ENCODE measurements around the gene CST3. TPM values are rescaled to one million over a fixed set of nuclear protein-coding genes. Genes with fewer than 3 reads are reported as not detected.

The CST3 gene
- total and polyA plus RNA-seq, 2 experiments from 2014 or later, result 478 to 784 TPM

- no peak for TF ChIP-seq EZH2phosphoT487 (IDR thresholded peaks at IDR 0.05; ENCODE audit: insufficient read depth, low read depth)
- TF ChIP-seq EZH2 (IDR thresholded peaks at IDR 0.05; ENCODE audit: insufficient read depth, poor library complexity, severe bottlenecking), result no peak
- no peak overlapping the region for H3K4me2 ChIP-seq (ENCODE audit: unreplicated experiment)
- in situ Hi-C loops (cut with MboI), result no loop called here
Measured at GRCh38 chr20:23584434-23585199, 53.1 kb downstream of the CST3 start.

More at GRCh38 chr20:23584434-23585199, 53.1 kb downstream of the CST3 start:
- H3K36me3 ChIP-seq (ENCODE audit: low read depth), result no peaks in the 10 kb centered on the region
- H3K9ac ChIP-seq, result no peak overlapping the region
- no peaks in the 10 kb centered on the region for H3K79me2 ChIP-seq (ENCODE audit: insufficient read depth)
- H3K27me3 ChIP-seq (replicated peaks; ENCODE audit: insufficient read depth), result no peaks in the 10 kb centered on the region
- H3K4me1 ChIP-seq (ENCODE audit: insufficient read depth), result no peaks in the 10 kb centered on the region
- no peaks in the 10 kb centered on the region for H3K9me2 ChIP-seq (ENCODE audit: insufficient read depth)
- no peak for DNase-seq
- WGBS, 2 experiments (ENCODE audit: low coverage in 1 of 2, low lambda C conversion rate in 2 of 2, missing lambda C conversion rate in 2 of 2), result 46 to 48% methylated on average over 5 of the region's 5 CpGs
- H3K27ac ChIP-seq, result no peak overlapping the region
- H4K20me1 ChIP-seq (ENCODE audit: insufficient read depth), result no peaks in the 10 kb centered on the region
- no peak overlapping the region for H3K4me3 ChIP-seq
- H3F3A ChIP-seq (ENCODE audit: insufficient read depth), result no peaks in the 10 kb centered on the region
- H2AFZ ChIP-seq, result no peak overlapping the region
- H3K9me3 ChIP-seq (ENCODE audit: low read depth), result no peaks in the 10 kb centered on the region

Other genes starting within 250 kb of the CST3 start
- 8.1 and 9.9 TPM in 2 replicates for gene NAPB, start 216.5 kb downstream of the CST3 start, total RNA-seq (2014; rRNA removed; shearing (Covaris generic))
- gene NAPB, start 216.5 kb downstream of the CST3 start, polyA plus RNA-seq (2016; fragmentation: Nextera tagmentation; extraction: Ambion mirVana), result 5.4 and 5.9 TPM in 2 replicates
- gene CSTL1, start 198.3 kb downstream of the CST3 start, total RNA-seq (2014; rRNA removed; shearing (Covaris generic)), result not detected in 2 replicates
- not detected in 2 replicates for gene CSTL1, start 198.3 kb downstream of the CST3 start, polyA plus RNA-seq (2016; fragmentation: Nextera tagmentation; extraction: Ambion mirVana)
- not detected in 2 replicates for gene CST11, start 185.1 kb downstream of the CST3 start, total RNA-seq (2014; rRNA removed; shearing (Covaris generic))
- not detected in 2 replicates for gene CST11, start 185.1 kb downstream of the CST3 start, polyA plus RNA-seq (2016; fragmentation: Nextera tagmentation; extraction: Ambion mirVana)
- gene CST8, start 146.8 kb downstream of the CST3 start, total RNA-seq (2014; rRNA removed; shearing (Covaris generic)), result not detected in 2 replicates
- gene CST8, start 146.8 kb downstream of the CST3 start, polyA plus RNA-seq (2016; fragmentation: Nextera tagmentation; extraction: Ambion mirVana), result not detected in 2 replicates
- gene CST9L, start 69.5 kb downstream of the CST3 start, total RNA-seq (2014; rRNA removed; shearing (Covaris generic)), result not detected in 2 replicates
- not detected in 2 replicates for gene CST9L, start 69.5 kb downstream of the CST3 start, polyA plus RNA-seq (2016; fragmentation: Nextera tagmentation; extraction: Ambion mirVana)
- gene CST9, start 32.0 kb downstream of the CST3 start, total RNA-seq (2014; rRNA removed; shearing (Covaris generic)), result not detected in 2 replicates
- not detected in 2 replicates for gene CST9, start 32.0 kb downstream of the CST3 start, polyA plus RNA-seq (2016; fragmentation: Nextera tagmentation; extraction: Ambion mirVana)
- not detected in 2 replicates for gene CST4, start 51.1 kb upstream of the CST3 start, total RNA-seq (2014; rRNA removed; shearing (Covaris generic))
- not detected in 2 replicates for gene CST4, start 51.1 kb upstream of the CST3 start, polyA plus RNA-seq (2016; fragmentation: Nextera tagmentation; extraction: Ambion mirVana)
- gene CST1, start 113.0 kb upstream of the CST3 start, total RNA-seq (2014; rRNA removed; shearing (Covaris generic)), result not detected in 2 replicates
- gene CST1, start 113.0 kb upstream of the CST3 start, polyA plus RNA-seq (2016; fragmentation: Nextera tagmentation; extraction: Ambion mirVana), result not detected in 2 replicates
- 0.63 and 5.6 TPM in 2 replicates for gene CST2, start 188.8 kb upstream of the CST3 start, total RNA-seq (2014; rRNA removed; shearing (Covaris generic))
- 1.5 and 1.6 TPM in 2 replicates for gene CST2, start 188.8 kb upstream of the CST3 start, polyA plus RNA-seq (2016; fragmentation: Nextera tagmentation; extraction: Ambion mirVana)
- gene CST5, start 241.8 kb upstream of the CST3 start, total RNA-seq (2014; rRNA removed; shearing (Covaris generic)), result not detected in 2 replicates
- not detected in 2 replicates for gene CST5, start 241.8 kb upstream of the CST3 start, polyA plus RNA-seq (2016; fragmentation: Nextera tagmentation; extraction: Ambion mirVana)

Measured in GM23248 (cell line).